SH-SY5Y (cell line): ENCODE results near the gene RMDN3.

Source experiments
- GATA2 ChIP-seq: IDR thresholded peaks from 2 replicates; pipeline ENCODE4 v1.6.1; 2011; ENCODE audit warnings: mild to moderate bottlenecking, low read depth, low read length
- GATA3 ChIP-seq: IDR thresholded peaks from 2 replicates; pipeline ENCODE4 v1.6.1; 2011; ENCODE audit warnings: low read depth, mild to moderate bottlenecking, low read length, moderate library complexity

DNA sequence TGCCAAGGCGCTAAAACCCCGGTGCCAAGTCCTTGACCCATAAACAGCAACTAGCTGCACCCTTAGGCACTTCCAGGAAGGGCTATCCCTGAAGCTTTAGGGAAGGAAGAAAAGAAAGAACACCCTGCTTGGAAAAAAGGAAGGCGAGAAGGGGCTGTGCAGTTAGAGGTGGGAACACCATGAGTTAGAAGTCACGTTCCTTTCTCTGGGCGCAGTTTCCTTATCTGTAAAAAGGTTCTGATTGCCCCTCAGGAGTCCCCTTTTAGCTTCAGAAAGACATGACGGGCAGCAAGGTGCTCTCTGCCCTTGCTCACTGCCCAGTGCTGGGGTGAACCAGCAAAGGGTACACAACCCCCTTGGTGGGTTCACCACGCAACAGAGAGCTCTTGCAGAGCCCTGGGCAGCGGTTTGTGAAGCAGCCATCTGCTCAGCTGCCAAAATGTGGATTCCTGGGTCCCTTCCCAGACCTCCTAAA is 9.6 kb upstream of the RMDN3 start:
- TF ChIP-seq GATA3 (no peak), GATA2 (no peak)
